Body of pancreas (tissue), 4 donors: ENCODE results near the gene ARMCX5.

Source experiments
- CTCF ChIP-seq, 7 experiments: fragments of 450-650 bp in 4 of 7; fragments of 200-600 bp in 3 of 7; sonication (generic) in 3 of 7; IDR thresholded peaks; one replicate each; pipeline ENCODE4 v1.5.1; 2016 to 2019; ENCODE audit warnings: antibody characterized with exemption in 7 of 7
- POLR2A ChIP-seq, 3 donors: fragments of 450-650 bp; IDR thresholded peaks; one replicate each; pipeline ENCODE4 v1.6.1; 2016; ENCODE audit warnings: antibody characterized with exemption in 3 of 3, mild to moderate bottlenecking in 2 of 3

- TF ChIP-seq CTCF (IDR thresholded peaks at IDR 0.05) = no peak
- TF ChIP-seq POLR2A (IDR thresholded peaks at IDR 0.05) = no peak
Observed at GRCh38 chrX:102558607-102559006, 40.7 kb upstream of the ARMCX5 start.
